DMS153 treated with DMSO at 0.1 percent for 48 hours (cell line): ENCODE measurements around the gene ADAMTS16.

ENCODE experiments used
- DNase-seq: peaks from one replicate; lab custom pipeline; 2025; ENCODE audit not compliant: unreplicated experiment; lab: John Stamatoyannopoulos, UW

Gene ADAMTS16

DNA sequence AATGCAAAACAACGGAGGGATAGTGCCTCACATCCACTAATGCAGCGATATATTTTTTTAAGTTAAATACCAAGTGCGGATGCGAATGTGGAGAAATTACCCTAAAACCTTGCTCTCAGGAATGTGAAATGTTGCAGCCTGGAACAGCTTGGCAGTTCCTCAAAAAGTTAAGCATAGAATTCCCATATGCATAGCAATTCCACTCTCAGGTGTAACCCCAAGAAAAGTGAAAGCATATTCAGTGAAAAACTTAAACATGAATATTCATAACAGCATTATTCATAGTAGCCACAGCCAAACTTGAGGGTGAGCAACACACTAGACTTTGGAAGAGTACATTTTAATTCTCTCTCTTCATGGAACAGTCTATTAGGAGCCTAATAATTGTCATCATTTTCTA is 199.1 kb downstream of the ADAMTS16 start:
- DNase-seq, result no peak

DNA sequence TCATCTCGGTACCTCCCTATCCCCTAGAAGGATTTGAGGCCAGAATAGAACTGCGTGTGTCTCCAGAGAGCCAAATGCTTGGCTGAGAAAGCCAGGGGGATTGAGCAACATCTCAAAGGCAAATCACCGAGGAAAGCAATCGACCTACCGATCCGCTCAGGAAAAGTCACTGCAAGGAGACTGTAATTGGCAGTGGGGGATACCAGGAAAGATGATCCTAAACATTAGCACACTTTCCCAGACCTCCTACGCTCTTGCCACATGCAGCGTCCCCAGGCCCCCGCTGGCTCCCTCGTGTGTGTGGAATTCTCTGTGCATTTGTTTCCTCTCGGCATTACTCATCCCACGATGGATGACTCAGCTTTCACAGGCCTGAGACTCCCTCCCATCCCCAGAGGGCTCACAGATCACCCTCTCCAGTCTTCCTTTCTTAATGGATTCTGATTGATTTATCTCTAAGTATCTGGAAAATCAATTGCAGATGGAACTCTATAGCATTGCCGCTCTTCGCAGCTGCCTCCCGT is 200.1 kb downstream of the ADAMTS16 start:
- no peak for DNase-seq

DNA sequence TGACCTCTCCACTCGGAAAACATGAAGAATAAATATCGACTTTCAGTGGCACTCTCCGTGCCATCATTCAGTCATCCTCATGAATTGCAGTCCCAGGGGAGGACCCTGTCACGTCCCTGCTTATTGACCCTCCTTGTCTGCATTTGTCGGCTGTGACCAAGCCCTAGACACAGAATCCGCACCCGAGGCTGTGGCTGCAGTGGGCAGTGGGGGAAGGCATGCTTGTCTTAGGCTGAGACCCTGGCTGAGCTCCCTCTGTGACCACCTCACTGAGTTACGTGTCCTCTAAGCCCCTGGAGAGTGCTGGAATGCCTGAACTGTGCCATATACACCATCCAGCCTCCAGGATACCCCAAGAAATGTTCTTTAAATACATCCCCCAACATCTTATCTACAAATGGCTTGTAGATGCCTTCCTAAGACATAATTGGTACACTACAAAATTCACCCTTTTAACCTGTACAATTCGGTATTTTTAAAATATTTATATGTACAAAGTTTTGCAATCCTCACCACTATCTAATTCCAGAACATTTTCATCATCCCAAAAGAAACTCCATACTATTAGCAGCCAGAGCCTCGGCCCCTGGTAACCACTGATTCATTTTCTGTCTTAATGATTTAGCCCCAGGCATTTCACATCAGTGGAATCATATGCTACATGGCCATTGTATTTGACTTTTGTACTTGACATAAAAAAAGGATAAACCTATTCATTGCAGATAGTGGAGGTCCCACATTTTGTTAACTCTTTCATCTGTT is 201.6 kb downstream of the ADAMTS16 start:
- DNase-seq, result no peak

DNA sequence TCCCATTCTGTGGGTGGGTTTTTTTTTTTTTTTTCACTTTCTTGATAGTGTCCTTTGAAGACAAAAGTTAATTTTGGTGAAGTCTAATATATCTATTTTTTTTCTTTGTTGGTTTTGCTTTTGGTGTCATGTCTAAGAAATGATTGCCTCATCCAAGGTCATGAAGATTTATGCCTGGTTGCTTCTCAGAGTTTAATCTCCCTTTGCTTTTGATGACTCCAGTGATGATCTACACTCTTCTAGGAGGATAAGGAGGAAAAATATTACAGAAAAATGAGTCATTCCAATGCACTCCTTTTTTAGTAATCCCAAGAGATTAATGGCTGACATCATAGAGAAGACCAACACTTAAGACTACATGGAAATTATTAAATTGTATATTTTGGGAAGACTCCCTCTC is 202.7 kb downstream of the ADAMTS16 start:
- DNase-seq, result no peak

DNA sequence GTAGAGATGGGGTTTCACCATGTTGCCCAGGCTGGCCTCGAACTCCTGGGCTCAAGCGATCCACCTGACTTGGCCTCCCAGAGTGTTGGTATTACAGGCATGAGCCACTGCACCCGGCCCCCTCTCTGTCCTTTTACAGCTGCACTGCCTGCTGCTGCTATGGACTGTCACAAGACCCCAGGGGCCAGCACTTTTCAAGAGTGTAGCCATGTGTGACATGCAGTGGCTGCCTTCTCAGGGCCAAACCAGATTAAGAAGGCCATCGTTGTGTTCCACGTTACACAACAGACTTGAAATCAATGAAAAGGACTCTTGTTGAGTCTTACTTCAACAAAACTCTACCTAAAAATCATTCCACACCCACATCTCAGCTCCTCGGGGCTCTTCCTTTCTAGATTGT is 203.4 kb downstream of the ADAMTS16 start:
- DNase-seq, result no peak

DNA sequence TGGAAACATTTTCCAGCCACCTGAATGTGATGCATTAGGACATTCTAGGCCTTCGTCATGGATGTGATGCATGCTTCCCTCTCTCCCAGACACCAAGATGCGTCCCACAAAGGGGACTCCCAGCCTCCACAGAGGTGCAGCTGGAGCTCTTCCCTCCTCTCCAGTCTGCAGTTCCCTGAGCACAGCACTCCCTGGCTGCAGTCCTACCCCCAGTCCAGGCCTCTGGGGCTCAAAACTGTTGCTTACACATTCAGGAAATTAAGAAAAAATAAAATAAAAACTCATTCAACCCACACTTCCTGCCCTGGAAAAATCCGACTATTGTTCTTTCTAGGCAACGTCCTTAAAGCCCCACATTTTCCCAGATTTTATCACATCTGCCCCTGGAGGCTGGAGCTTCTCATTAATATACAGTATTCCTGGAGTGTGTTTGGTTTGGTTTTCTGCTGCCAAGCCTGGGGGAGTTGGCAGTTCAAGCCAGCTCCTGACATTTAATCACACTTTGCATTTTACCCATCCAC is 204.0 kb downstream of the ADAMTS16 start:
- DNase-seq, result no peak

DNA sequence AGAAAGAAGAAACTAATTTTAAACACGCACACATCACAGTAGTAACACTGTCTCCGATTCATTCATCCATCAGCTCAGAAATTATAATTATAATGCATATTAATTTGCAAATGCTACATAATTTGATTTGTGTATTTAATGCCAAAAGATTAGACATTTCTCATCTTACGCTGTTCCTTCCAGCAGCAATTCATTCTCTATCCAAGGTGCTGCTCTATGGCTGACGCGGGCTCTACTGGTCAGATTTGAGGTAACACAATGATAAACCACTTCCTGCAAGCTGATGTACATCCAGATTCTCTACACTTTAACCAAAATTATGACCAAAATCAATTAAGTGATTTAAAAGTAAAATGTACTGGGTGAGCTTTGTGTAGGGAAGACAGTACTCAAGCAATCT is 204.5 kb downstream of the ADAMTS16 start:
- no peak for DNase-seq

DNA sequence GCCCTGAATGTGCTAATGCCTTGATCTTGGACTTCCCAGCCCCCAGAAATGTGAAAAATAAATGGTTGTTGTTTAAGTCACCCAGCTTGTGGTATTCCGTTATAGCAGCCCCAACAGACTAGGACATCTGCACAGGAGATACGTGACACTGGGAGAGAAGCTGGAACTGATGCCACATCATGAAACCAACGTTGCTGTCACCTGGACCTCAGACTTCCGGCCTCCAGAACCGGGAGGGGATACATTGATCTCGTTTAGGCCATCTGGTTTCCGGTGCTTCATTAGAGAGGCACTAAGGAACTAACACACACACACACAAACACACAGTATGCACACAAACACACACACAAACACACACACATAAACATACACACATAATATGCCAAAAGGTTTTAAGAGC is 207.3 kb downstream of the ADAMTS16 start:
- no peak for DNase-seq

DNA sequence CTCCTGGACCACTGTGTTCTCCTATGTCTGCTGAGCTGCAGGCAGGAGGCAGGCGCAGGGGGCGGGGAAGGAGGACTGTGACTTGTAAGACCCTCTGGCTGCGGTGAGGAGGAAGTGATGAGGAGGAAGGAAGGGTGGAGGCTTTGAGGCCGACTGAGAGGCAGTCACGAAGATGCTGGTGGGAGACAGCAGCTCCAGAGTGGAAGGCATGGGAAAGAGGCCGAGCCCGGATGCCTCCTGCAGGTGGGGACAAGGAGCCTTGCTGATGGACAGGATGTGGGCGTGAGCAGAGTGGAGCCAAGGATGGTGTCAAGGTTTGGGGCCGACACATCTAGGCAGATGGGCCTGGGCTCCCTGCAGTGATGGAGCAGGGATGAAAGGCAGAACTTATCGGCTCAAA is 208.0 kb downstream of the ADAMTS16 start:
- no peak for DNase-seq

DNA sequence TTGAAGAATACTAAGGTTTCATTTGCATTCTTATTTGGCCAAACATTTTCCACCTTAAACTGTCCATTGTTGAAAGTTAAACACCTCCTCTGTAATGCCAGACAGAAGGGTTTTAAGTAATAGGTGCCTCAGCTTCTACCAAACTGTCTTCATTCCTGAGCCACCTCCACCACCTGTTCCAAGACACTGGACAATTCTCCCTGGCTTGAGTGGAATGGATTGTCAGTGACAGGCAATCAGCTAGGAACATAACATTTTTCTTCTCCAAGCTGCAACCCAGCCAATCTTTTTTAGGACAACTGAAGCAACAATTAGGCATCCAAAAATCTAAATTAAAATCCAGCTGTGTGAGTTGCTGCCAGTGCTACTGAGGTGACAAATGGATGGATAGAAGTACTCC is 208.4 kb downstream of the ADAMTS16 start:
- DNase-seq, result no peak

DNA sequence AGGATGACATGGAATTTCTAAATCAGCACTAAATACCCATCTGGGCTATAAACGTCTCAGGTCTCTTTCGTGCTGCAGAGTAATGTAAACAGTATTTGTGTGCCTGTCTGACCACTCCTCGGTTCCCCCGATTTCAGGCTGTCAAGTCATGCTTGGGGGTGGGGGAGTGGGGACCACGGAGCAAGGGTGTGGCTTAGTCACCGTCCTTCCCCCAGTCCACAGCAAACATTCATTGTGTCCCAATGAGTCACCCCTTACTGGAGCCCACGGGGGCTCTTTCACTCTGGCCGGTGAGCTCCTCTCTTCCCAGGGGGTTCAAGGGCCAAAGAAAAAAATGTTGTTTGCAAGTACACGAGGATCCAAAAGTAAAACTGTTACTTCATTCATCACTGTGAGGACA is 210.0 kb downstream of the ADAMTS16 start:
- no peak for DNase-seq

DNA sequence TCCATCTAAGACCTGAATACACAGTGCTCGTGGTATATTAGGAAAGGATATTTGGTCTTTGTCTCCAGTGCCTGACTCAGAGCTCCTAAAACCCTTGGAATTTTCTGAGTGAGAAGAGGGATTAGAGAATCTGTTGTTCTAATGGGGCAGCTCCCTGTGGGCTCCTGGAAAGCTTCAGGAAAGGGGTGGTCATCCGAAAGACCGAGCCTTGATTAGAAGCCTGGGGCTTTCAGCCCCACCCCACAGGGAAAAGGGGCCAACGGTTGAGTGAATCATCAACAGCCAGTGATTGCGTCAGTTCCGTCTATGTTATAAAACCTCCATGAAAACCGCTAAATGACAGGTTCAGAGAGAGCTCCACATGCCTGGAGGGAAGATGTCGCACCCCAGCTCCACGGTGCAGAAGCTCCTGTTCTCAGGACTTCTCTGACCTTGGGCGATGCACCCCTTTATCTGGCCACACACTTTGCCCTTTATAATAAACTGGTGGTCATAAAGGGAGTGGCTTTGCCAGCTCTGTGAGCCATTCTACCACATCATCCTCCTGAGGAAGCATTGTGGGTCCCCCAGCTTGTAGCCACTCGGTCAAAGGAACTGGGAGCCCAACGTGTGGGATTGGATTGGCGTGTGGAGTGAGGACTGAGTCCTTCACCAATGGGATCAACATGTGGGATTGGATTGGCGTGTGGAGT is 211.3 kb downstream of the ADAMTS16 start:
- no peak for DNase-seq

DNA sequence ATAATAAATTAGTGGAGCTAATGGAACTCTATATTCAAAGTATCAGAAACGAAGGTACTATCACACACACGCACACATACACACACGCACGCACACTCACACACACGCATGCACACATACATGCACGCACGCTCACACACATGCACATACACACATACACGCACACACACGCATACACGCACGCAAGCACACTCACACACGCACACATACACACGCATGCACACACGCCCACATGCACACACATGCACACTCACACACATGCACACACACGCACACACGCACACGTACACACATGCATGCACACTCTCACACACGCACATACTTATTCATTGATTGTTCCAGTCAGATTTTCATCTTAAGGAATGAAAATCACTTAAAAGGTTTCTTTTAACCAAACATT is 212.5 kb downstream of the ADAMTS16 start:
- DNase-seq, result no peak

DNA sequence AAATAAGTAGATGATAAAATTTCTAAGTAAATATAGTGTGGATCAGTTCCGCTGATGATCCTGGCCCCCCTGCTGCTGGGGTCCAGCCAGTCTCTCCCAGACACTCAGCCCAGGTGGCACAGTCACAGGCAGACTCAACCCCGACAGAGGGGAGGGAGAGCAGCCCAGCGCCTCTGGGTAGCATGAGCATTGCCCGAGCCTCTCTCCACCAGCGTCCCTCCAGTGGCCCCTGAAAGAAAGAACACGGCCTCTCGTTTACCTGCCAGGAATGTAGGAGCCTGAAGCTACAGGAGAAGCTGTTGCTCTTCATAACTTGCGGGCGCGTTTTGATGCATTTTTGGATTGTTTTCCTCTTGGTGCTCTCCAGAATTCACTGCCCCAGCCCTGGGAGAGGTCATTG is 213.6 kb downstream of the ADAMTS16 start:
- DNase-seq, result no peak

DNA sequence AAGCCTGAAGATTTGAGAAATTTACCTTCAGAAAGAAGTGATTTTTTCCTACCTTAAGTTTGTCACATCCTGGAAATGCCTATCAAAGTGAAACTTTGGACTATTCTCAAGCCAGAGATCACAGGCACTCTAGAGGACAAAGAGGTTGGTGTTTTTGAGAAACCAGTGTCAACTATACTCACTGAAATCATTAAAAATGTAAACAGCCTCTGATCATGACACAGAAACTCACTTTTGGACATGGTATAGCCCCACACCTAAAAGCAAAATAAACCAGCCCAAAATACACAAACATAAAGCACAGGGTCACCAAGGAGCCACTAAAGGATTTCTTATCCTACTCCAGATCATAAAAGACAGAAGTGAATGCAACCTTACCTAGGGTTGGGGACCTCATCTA is 216.6 kb downstream of the ADAMTS16 start:
- no peak for DNase-seq

DNA sequence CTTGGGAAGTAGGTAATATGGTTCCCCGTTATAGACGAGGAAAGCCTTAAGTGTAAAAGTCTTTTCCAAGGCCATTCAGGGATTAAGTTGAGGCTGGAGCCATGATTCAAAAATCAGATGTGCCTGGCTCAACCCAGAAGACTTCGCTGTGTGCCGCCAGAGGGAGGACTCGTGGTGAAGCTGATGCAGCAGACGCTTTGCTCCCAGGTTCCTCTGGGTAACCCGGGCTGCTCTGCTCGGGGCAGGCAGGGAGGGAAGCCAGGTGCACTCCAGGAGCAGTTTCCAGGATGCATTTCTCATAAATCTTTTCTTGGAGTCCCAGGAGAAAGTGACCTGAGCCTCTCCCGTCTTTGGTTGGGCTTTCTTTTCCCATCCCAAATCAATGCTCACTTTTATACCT is 219.5 kb downstream of the ADAMTS16 start:
- DNase-seq, result no peak

DNA sequence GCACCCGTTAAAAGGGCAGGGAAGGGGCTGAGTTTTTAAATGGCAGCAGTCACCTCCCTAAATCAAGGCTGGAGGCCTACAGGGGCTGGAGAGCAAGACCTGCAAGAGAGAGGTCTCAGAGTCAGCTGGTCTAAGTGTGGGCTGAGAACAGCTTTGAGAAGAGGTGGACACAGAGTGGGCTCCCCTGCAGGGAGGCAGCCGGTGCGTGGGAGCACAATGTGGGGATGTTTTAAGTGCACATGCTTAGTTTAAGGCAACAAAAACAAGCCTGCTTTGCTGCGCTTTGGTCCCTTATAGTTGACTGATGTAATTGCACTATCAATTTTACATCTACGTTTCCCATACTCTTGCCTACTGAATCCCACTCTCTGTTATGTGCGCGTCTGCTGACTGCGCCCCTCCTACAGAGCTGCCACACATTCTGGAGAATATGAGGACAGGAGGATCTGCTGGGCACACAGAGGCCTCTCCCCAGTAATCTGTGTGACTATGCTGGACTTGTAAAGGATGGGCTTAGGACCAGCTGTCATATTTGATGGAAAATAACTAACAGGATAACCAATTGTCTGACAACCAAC is 220.3 kb downstream of the ADAMTS16 start:
- DNase-seq, result no peak

DNA sequence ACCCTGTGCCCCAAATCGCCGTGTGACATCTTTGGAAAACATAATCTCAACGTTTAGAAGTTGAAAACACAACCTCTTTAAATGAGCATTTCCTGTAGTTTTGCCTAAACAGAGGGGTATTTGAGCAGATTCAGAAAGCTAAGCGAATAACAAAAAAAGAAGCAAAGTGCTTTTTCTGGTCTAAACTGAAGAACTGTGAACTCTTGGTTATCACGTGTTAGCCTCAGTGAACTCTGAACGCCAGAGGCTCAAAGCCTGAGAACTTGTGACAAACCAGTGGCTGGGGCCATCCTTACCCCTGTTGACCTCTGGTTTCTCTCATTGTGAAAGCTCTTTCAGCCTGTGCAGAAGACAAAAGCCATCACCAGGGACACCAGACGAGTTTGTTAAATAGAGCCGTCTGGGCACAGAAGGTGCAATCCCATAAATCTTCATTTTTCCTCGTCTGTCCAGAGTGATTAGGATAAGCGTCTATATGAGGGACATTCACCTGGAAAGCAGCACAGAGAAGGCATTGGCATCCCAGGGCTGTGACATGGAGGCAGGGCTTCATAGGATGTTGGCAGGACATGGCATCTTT is 220.9 kb downstream of the ADAMTS16 start:
- DNase-seq, result no peak

DNA sequence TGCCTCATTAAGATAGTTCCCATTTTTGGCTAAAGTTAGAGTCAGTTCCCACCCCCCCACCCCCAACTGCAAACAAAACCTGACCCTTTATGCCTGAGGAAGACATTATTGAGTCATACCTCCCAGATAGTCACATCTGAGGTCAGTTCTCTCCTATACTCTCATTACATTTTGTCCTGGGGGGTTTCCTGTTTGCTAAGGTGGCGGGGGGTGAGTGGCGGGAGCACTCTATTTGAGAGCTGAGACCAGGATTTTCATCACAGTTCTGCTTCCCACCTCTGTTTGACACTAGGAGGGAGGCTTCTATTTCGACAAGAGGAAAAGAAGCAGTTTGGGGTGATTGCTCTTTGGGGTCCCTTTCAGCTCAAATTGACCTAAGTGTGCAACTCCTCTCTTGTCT is 222.9 kb downstream of the ADAMTS16 start:
- DNase-seq, result no peak

DNA sequence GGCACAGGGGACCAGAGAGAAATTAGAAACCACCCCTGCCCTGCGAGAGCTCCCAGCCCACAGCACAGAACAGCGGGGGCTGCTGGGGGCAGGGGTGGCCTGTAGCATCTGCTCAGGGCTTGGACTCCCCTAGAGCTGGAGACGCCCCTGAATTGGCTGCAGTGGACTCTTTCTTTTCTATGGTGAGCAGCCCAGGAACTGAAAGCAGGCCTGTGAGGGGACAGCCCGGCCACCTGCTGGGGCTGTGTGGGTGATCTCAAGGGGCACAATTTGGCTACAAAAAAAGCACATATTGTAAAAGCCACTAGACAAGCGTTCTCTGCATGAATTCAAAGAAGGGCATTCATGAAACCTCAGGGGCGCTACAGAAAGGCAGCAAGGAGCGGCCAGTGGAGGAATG is 224.8 kb downstream of the ADAMTS16 start:
- no peak for DNase-seq

DNA sequence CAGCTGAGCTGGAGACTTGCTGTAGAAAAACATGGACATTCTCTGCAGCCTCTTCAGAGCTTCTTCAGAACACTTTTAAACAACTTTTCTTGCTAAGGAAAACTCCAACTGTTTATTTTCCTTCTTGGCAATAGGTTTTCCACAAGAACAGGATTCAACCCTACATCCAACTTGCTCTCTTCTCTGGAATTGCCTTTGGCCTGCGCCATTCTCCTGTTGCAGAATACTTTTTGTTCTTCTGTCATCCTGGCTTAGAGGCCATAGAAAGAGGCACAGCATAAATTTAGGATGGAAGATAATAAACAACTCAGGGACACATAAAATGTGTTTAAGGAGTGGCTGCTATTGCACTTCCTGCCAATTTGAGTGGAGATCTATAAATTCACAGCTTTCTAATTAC is 227.6 kb downstream of the ADAMTS16 start:
- no peak for DNase-seq
